Smooth muscle cell (in vitro differentiated cells): ENCODE measurements around the gene HS6ST2. TPM values are rescaled to one million over a fixed set of nuclear protein-coding genes. Genes with fewer than 3 reads are reported as not detected.

Source experiments
- DNase-seq: peaks from one replicate; lab custom pipeline; 2025; ENCODE audit not compliant: unreplicated experiment; lab: John Stamatoyannopoulos, UW
- H2AFZ ChIP-seq: fragments of 200-600 bp; sonication (generic); 2 replicates; pipeline ENCODE4 v1.6.0; 2016; ENCODE audit warnings: antibody characterized with exemption, low read depth, mild to moderate bottlenecking
- H3F3A ChIP-seq: fragments of 200-600 bp; sonication (generic); 2 replicates; pipeline ENCODE4 v1.6.0; 2017; ENCODE audit warnings: antibody characterized with exemption, low read depth
- H3K27ac ChIP-seq: fragments of 200-600 bp; sonication (generic); 2 replicates; pipeline ENCODE4 v1.5.1; 2016; ENCODE audit warnings: low read depth, mild to moderate bottlenecking
- H3K27me3 ChIP-seq: fragments of 200-600 bp; sonication (generic); 2 replicates; pipeline ENCODE4 v1.6.1; 2016; ENCODE audit warnings: low read depth, mild to moderate bottlenecking
- H3K36me3 ChIP-seq: fragments of 200-600 bp; sonication (generic); 2 replicates; pipeline ENCODE4 v1.5.1; 2016; ENCODE audit warnings: low read depth
- H3K4me1 ChIP-seq: fragments of 200-600 bp; sonication (generic); 2 replicates; pipeline ENCODE4 v1.5.1; 2016; ENCODE audit warnings: low read depth
- H3K4me2 ChIP-seq: fragments of 200-600 bp; sonication (generic); 2 replicates; pipeline ENCODE4 v1.6.0; 2016; ENCODE audit warnings: mild to moderate bottlenecking
- H3K4me3 ChIP-seq: fragments of 200-600 bp; sonication (generic); 2 replicates; pipeline ENCODE4 v1.5.1; 2016; ENCODE audit warnings: mild to moderate bottlenecking
- H3K79me2 ChIP-seq: fragments of 200-600 bp; sonication (generic); 2 replicates; pipeline ENCODE4 v1.6.0; 2016; ENCODE audit warnings: low read depth, mild to moderate bottlenecking
- H3K9ac ChIP-seq: fragments of 200-600 bp; sonication (generic); 2 replicates; pipeline ENCODE4 v1.6.0; 2016; ENCODE audit warnings: low read depth
- H3K9me3 ChIP-seq: fragments of 200-600 bp; sonication (generic); replicated peaks from 2 replicates; pipeline ENCODE4 v1.5.1; 2016; ENCODE audit warnings: low read depth
- H4K20me1 ChIP-seq: fragments of 200-600 bp; sonication (generic); 2 replicates; pipeline ENCODE4 v1.6.0; 2016; ENCODE audit warnings: low read depth
- WGBS: methylation state at CpG from one replicate; pipeline ENCODE4 v1.1.7; 2016; ENCODE audit warnings: low lambda C conversion rate; 5-methylcytosine and 5-hydroxymethylcytosine counted together
- polyA plus RNA-seq: library from polyadenylated mRNA; unstranded; fragments of >200 nt; fragmentation: Nextera tagmentation; extraction: Ambion mirVana; gene quantifications from 2 replicates; pipeline ENCODE4 v1.2.1, GENCODE V29; 2016
- total RNA-seq: library from RNA; depleted of rRNA; stranded (reverse); fragments of >200 nt; gene quantifications from 2 replicates; pipeline ENCODE4 v1.2.3, GENCODE V29; 2014
- TF ChIP-seq, protein P1 (sequence below): fragments of 200-600 bp; sonication (generic); IDR thresholded peaks from 2 replicates; pipeline ENCODE4 v1.5.1; 2017; ENCODE audit warnings: borderline replicate concordance, mild to moderate bottlenecking, antibody characterized with exemption; ENCODE audit not compliant: insufficient read depth, poor library complexity, severe bottlenecking

Gene HS6ST2
- total and polyA plus RNA-seq, 2 experiments from 2014 or later, result 12.7 to 13.3 TPM

DNA sequence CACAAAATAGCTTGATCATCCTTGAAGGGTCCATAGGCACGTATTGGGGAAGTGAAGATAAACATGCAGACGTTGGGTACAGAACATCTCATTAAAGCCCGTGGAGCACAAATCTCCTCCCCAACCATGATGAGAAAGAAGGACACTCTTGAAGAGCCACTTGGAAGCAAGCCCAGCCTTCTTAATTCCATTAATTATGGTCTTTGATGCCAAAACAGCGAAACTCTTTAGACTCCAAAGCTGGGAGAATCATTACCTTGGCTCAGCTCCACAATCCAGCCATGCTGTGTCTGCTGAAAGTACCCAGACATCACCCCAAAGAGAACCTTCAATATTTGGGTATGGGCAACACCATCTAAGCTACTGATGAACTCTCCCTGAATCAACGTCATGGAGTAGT is 300.6 kb downstream of the HS6ST2 start:
- Histone ChIP-seq H3K36me3 (no peaks in the 10 kb centered on the region), H2AFZ (no peak overlapping the region), H3K4me2 (no peak overlapping the region), H3K27ac (no peak overlapping the region), H3F3A (no peaks in the 10 kb centered on the region), H3K27me3 (no peaks in the 10 kb centered on the region), H3K4me3 (no peak overlapping the region), H4K20me1 (no peaks in the 10 kb centered on the region), H3K9ac (no peak overlapping the region), H3K4me1 (peaks cover 10% of the 10 kb centered on the region), H3K79me2 (no peaks in the 10 kb centered on the region), H3K9me3 (no peaks in the 10 kb centered on the region)
- 67% methylated on average over 5 of the region's 5 CpGs for WGBS
- TF ChIP-seq, protein P1, sequence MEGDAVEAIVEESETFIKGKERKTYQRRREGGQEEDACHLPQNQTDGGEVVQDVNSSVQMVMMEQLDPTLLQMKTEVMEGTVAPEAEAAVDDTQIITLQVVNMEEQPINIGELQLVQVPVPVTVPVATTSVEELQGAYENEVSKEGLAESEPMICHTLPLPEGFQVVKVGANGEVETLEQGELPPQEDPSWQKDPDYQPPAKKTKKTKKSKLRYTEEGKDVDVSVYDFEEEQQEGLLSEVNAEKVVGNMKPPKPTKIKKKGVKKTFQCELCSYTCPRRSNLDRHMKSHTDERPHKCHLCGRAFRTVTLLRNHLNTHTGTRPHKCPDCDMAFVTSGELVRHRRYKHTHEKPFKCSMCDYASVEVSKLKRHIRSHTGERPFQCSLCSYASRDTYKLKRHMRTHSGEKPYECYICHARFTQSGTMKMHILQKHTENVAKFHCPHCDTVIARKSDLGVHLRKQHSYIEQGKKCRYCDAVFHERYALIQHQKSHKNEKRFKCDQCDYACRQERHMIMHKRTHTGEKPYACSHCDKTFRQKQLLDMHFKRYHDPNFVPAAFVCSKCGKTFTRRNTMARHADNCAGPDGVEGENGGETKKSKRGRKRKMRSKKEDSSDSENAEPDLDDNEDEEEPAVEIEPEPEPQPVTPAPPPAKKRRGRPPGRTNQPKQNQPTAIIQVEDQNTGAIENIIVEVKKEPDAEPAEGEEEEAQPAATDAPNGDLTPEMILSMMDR, result no peak
- no peak for DNase-seq

DNA sequence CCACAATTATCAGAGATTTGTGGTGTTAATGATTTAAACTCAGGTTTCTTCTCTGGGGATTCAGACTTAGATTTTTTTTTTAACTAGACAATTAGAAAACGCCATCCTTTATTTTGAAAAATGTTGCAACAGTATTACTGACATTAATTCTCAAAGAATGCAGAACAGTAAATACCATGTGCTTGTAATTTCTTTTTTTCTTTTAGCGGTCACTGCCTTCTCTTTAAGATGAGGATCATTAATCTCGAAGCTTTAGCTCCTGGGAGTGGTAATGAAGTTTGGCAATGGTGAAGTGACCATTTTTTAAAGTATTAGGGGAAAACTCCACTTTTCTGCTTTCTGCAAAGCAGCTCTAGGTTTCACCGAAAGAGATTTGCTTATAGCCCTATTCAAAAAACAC is 305.6 kb downstream of the HS6ST2 start:
- peak overlapping the region; percentile 59 for H3K4me2 ChIP-seq

DNA sequence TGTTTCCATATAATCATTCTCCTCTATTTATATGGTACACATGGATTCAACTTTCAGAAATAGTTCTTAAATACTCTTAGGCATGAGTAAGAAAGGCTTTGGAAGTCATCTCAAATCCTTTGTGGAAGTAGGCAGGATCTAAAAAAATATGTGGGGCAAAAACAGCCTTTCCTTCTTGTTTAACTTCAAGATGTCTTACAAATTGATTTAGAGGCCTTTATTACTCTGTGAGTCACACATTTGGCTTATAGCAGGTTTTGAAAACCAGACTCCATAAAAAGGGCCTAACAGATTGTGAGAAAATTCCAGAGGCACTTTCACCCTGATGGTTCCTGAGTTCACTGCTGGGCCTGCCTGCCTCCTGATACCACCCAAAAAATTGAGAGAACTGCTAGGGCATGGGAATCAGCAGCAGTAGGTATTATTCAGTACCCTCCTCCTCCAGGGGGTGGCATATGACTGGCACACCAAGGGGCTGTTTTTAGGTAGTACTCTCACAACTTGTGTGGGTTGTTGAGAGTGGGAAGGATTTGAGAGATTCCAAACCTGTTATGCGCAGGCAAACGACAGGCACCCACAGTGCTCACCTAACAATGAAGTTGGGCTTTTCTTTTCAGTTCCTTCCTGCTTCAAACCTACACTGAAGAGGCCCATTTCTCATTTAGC is 306.9 kb downstream of the HS6ST2 start:
- 45% methylated on average over 2 of the region's 2 CpGs for WGBS
- Histone ChIP-seq H3K4me2 (peak overlapping the region; percentile 59), H3K27ac (peak overlapping the region; percentile 24), H3K4me1 (peaks cover 24% of the 10 kb centered on the region), H3K79me2 (no peaks in the 10 kb centered on the region), H2AFZ (no peak overlapping the region), H3K9ac (no peak overlapping the region), H3K4me3 (no peak overlapping the region), H4K20me1 (no peaks in the 10 kb centered on the region), H3K27me3 (no peaks in the 10 kb centered on the region), H3K36me3 (no peaks in the 10 kb centered on the region), H3F3A (no peaks in the 10 kb centered on the region), H3K9me3 (peaks cover 4% of the 10 kb centered on the region)
- TF ChIP-seq, protein P1, result no peak
- DNase-seq, result no peak

More for the DNA sequence above, 305.6 kb downstream of the HS6ST2 start:
- Histone ChIP-seq H3K4me1 (peaks cover 24% of the 10 kb centered on the region), H4K20me1 (no peaks in the 10 kb centered on the region), H3K9ac (no peak overlapping the region), H3K4me3 (no peak overlapping the region), H3F3A (no peaks in the 10 kb centered on the region), H3K9me3 (peaks cover 4% of the 10 kb centered on the region), H3K36me3 (no peaks in the 10 kb centered on the region), H2AFZ (no peak overlapping the region), H3K27me3 (no peaks in the 10 kb centered on the region), H3K27ac (peak overlapping the region; percentile 24), H3K79me2 (no peaks in the 10 kb centered on the region)
- no peak for DNase-seq
- WGBS, result 47% methylated on average over 4 of the region's 4 CpGs
- TF ChIP-seq, protein P1, result no peak

DNA sequence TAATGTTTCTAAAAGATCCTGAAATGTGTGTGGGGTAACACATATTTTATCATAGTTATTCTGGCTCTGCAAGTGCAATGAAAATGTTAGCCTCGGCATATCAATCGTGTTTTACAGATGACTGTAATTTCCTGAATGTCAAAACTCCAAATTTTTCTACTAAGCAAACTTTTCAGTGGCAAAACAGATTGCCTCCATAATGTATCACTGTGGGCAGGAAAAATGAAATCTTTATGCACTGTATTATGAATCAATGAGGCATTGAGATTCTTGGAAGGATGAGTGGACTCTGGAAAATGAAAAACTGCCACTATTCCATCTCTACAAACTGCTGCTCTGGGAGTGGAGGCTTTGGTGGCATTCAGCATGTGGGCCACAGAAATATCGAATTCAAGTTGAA is 309.5 kb downstream of the HS6ST2 start:
- no peak overlapping the region for H3K27ac ChIP-seq
- no peak overlapping the region for H3K9ac ChIP-seq
- WGBS, result 72% methylated on average over 3 of the region's 3 CpGs
- no peak overlapping the region for H3K4me2 ChIP-seq
- no peak overlapping the region for H2AFZ ChIP-seq
- no peaks in the 10 kb centered on the region for H4K20me1 ChIP-seq
- TF ChIP-seq, protein P1, result no peak
- no peaks in the 10 kb centered on the region for H3K36me3 ChIP-seq
- no peaks in the 10 kb centered on the region for H3F3A ChIP-seq
- H3K4me3 ChIP-seq, result no peak overlapping the region
- no peaks in the 10 kb centered on the region for H3K27me3 ChIP-seq
- peaks cover 4% of the 10 kb centered on the region for H3K9me3 ChIP-seq
- H3K4me1 ChIP-seq, result peaks cover 24% of the 10 kb centered on the region
- DNase-seq, result no peak
- H3K79me2 ChIP-seq, result no peaks in the 10 kb centered on the region
